ENCODE results near the gene ST3GAL2.

ST3GAL2 gene

DNA sequence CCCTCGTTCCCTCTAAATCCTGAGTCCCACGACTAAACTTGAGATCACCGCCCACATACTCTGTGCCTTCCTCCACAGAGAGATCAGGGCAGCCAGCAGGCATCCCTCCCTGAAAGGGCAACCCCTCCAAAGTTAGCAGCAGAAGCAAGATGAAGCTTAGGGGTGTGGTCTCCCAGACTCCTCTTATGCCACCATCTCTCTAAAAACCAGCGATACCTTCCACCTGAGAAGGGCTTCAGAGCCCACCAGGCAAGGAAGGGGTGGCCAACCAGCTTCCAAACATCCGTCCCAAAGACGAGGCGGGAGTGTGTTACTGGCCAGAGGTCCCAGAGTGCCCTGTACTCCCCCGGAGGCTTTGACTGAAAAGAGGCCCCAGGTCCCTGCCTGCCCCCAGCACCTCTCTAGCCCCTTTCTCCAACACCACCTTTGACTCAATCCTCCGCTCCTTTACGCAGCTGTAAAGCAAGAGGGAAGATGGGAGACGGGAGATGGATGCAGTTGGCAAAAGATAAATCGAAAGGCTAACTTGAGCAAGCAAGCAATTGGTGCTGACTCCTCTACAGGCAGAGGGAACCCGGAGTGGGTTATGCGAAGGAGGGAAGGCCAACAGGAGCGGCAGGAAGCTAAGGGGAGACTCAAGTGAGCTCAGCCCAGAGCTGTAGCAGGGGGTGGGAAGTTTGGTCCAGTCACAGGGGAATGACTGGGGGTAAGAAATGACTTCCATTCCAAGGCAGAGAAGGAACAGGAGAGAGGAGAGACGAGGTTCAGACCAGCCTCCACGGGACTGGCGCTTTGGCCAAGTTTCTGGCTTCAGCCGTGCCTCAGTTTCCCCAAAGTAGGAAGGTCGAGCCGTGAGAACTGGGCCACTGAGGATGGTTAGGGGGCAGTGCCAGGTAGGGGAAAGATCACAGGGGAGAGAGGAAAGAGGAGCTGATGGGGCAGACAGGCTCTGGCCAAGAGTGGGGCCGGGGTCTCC is 1.0 kb downstream of the ST3GAL2 start:
- peak; percentile 65 for DNase-seq (ENCODE audit: low spot score)

DNA sequence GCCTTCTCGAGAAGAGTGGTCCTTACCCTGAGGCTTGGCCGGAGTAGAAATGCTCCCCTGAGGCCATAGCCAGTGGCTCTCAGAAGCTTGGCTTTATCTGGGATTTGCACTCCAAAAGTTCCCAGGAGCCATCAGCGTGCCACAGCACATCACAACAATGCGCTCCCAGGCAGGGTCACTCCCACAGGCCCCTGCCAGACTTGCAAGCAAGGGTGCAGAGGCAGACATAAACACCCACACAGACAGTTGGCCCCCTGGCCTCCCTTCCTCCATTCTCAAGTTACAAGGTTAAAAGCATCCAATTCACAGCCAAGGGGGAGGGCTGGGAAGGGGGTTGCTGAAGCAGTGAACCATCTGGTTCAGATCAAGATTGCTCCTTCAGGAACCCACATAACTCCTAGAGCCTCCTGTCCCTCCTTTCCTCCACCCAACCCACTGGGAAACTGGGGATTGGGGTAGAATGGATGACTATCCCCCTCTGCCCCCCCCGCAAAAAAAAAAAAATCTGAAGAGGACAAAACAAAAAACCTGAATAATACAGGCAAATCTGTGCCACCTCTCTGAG is 1.8 kb downstream of the ST3GAL2 start:
- DNase-seq (ENCODE audit: low spot score): peak; percentile 71

DNA sequence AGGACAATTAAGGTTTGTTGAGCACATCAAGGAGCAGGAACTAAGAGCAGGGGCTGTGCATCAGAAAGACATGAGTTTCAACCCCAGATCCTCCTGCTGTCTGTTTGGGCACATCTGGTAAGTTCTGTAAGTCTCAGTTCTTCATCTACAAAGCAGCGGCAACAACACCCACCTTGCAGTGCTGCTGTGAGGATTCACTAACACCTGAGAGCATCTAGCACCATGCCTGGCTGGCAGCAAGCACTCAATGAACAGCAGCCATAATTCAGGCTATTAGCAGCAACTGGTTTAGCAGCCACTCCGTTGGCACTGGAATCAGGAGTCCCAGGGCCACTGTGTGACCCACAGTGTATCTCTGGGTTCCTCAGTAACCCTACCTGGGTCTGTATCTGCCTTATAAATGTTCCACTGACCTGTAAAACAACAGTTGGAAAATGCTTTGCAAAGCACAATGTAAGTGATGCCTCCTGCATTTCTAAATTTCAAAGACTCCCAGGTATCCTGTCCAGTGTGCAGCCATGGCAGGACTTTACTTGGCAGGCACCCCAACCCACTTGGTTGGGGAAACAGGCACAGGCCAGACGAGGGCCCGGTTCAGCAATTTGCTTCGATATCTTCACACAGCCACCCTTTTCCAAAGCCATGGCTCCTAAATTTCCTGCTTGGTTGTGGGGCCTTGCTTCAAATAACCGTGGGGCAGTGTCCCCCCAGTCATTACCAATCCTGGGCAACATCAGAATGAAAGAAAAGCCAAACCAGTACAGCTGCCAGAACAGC is 4.2 kb downstream of the ST3GAL2 start:
- DNase-seq (ENCODE audit: low spot score): no peak

DNA sequence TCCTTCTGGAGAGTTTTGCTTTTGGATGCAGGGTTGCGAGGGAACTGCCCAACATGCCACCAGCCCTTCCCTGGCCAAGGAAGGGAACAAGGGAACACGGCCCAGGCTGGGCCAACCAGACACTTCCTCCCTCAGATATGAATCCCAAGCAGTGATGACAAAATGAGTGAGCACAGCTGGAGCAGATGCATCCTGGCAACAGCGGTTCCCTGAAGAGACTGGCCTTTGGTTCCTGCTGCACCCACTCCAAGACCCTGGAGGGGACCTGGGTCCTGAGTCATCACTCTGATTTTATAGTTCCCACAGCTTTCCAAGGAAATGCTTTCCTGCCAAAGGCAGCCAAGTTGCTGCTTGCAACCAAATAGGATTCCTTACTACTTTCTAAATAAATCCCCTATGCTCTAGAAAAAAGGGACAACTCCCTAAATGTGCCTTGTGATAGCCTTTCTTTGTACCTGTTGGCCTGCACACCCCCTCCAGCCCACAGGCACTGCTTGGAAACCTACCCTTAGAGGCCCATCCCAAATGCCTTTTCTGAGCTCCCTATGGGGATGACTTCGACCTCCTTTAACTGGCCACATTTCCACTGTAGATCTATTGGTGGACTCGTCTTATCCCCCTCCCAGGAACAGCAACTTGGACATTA is 5.3 kb downstream of the ST3GAL2 start:
- DNase-seq (ENCODE audit: low spot score): peak; percentile 79

DNA sequence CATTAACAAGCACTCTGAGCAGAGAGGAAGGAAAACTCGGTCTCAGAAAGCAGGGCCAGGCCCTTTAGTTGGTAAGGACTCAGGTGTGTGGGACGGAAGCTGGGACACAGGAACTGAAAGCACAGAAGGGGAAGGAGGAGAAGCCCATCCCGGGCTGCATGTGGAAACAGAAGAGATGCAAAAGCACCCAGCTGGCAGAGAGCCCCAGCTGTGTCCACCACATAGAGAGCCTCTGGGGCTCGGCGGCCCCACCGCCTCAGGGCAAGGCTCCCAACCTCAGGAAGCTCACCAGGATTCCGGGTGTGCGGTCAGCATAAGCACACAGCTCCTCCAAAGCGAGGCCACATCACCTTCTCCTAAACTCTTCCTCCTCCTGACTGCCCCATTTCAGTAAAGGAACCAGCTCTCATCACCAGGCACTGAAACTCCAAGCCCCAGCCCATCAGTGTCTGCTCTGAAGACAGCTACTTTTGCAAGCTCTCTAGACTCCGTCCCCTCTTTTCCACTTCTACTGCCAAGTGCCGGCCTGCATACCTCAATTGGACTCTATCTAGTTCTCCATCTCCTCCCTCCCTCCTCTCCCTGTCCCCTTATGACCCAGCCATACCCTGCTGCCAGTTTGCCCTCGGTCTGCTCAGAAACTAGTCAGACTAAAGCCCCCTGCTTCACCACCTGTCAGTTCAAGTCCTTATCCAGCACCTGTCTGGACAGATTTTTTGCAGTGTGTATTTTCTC is 6.0 kb downstream of the ST3GAL2 start:
- no peak for DNase-seq (ENCODE audit: low spot score)

DNA sequence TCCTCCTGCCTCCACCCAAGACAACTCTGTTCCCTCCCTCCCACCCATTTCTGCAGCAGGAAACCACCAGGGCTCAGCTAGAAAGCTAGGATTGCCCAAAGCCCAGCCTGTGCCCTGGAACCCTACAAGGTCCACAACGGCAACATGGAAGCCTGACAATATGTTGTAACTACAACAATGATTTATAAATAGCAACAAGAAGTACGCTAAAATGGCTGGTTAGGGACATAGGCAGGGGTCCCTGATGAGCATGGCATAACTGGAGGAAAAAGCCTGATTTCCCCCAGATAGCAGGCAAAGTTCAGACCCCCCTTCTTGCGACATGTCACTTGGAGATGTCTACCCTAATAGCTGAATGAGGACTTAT is 6.6 kb downstream of the ST3GAL2 start:
- DNase-seq (ENCODE audit: low spot score): no peak

DNA sequence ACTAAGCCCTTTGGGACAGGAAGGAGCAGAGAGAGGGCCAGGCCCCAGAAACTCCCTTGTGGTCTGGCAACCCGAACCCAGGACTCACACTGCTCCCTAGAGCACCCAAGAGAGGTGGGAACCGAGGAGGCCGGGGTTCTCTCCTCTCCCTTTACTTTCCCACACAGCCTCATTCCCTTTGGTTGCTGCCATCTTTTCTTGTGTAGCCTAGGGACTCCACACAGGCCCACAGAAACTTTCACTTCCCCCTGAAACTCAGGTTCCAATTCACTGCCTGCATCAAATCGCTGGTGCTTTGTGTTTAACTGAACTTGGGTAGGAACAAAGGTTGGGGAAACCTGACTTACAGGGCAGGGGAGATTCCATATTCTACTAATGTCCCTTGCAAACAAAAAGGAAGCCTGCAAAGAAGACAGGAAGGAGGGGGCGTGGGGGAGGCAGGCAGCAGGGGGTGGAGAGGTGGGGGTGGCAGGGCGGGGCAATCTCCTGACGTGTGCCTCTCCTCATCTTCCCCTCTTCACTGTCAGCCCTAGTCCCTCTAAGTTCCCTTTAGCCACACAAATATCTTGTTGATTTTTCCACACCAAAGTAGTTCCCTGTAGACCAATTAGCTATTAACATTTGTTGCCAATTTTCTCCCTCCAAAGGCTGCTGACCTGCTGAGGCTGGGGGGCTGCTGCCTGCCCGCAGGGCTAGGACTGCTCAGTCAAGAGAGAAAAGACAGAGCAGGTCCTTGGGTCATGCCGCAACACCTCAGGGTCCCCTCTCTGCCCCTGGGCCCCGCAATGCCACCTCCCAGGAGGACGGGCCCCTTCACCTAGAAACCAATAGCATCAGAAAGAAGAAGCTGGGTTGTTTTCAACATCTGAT is 8.0 kb downstream of the ST3GAL2 start:
- no peak for DNase-seq (ENCODE audit: low spot score)

DNA sequence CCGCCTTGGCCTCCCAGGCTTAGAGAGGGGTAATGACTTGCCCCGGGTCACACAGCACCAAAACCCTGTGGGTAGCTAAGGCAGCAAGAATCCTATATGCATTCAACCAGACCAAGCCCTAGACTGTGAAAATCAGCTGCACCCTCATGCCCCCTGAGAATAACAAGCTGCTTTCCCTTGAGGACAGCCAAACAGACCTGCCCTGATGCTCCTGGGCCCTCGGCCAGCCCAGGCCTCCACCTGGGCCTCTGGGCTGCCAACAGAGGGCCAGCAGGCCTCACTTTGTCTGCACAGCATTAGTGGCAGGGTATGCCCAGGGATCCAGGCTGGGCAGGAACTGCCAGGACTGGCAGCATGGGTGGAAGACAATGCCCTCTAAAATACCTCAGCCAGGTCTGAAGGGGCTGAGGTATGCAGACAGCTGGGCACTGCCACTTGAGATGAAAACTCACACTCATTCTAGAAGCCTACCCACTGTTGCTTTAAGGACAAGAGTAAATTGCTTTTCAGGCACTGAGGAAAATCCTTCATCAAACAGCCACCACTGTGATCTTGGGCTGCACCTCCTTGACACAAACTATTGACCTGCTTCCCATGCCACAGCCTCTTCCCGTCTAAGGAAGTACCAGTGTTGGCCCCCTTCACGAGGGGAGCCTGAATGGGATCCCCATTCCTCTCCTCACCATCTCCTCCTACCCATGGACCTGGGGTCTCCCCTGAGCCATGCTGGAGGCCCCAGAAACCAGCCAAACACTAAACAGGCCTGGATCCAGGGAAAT is 8.8 kb downstream of the ST3GAL2 start:
- DNase-seq (ENCODE audit: low spot score): no peak

DNA sequence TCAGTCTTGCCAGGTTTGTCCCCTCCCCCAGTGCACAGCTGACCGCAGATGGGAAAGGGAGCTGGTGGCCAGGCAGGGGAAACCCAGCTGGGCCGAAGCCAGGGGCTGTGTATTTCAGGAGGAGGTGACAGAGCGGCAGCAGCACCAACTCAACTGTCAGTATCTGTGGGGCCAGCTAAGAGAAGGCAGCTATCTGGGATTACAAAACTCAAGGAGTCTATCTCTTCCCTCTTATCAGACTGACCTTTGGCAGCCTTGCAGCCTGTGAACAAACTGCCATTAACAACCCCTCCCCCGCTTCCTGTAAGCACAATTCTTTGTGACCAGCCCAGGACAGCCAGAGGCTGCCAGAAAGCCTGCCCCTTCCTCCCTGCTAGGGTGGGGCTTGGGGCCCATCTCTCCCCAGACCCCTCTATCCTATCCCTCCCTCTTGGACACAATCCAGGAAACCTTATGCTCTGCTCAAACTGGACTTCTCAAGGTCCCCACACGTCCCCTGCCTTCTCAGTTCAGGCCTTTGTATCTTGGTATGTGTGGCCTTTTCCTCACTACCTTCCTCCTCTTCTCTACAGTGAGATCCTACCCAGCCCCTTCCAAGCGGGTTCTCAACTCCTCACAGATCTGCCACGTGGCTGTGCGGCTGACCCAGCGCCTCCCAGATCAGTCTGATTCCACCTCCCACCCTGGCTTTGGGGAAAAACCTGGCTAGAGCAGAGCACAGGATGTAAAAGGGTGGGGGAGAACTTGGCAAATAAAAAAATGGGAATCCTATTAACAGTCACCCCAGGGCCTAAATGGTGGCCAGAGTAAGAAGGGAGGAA is 10.5 kb downstream of the ST3GAL2 start:
- DNase-seq (ENCODE audit: low spot score): peak; percentile 90

DNA sequence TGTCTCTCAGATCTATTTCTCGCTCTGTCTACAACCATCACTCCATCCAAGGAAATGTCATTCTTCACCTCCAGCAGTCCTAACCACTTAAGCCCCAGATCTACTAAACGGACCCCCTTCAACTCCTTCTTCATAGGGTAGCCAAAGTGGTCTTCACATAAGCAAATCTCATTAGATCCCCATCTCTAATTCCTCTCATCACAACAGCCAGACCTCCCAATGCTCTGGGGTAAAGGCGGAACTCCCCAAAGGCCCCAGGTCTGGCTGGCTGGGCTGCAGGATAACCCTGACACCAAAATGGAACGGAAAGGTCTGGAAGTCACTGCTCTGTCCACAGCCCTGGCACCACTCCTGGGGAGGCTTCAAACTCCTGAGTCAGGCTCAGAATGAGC is 11.1 kb downstream of the ST3GAL2 start:
- DNase-seq (ENCODE audit: low spot score): no peak

DNA sequence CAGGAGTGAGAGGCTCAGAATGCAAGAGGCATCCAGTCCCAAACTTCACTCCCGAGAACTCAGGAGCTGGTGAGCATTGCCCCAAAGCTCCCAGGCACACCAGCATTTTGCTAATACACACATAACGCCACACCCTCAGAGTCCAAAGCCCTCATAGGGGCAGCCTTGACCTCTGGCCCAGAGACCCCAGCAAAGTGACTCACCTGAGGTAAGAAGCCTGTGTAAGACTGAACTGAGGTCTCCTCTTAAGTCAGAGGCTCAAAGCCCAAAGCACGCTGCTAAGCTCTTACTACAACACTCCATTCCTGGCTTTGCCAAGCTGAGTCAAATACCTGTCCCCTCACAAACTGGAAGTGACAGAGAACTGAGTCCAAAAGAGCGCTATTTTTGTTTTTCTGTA is 16.4 kb downstream of the ST3GAL2 start:
- no peak for DNase-seq (ENCODE audit: low spot score)

DNA sequence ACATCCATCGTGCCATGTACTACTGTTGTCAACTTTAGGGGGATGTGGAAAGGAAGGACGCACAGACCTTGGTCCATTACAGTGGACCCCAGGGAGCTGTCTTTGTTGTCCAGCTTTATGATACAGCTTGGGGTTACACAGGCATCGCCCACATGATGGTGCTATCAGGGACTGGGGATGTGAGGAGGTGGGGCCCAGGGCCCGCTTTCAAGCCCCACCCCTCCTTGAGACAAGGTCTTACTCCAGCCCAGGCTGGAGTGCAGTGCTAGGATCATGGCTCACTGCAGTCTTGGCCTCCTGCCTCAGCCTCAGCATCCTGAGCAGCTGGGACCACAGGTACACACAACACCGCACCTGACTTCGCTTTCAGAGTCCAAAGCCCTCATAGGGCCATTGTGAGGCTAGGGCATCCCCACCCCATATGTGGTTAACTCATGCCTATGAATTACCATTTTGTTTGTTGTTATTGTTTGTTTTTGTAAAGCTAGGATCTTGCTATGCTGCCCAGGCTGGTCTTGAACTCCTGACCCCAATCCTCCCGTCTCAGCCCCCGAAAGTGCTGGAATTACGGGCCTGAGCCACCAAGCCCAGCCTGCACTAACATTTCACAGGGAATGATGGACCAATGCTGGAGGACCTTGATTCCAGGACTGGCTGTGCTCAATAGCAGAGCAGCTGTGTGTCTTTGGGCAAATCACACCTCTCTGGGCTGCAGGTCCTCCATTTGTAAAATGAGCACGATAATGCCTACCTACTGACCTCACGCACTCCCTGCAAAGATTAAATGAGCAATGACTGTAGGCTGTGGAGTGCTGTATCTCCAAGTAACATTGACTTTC is 17.2 kb downstream of the ST3GAL2 start:
- no peak for DNase-seq (ENCODE audit: low spot score)

DNA sequence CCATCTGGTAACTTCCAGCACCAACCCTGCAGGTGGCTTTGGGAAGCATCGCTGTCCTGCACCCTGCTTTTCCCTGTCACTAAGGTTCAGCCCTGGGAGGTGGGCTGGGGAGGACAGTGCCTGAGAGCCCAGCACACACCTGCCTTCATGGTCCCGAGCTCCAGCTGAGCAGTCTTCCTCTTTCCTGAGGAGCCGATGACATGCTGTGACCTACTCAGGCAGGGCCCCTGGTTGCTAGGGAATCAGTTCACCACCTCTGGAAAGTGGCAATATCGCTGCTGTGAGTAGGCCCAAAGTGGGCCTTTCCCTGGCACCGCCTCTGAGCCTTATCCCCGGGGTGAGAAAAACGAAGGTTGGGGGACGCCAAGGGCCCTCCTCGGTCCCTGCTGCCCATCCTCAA is 17.9 kb downstream of the ST3GAL2 start:
- no peak for DNase-seq (ENCODE audit: low spot score)

DNA sequence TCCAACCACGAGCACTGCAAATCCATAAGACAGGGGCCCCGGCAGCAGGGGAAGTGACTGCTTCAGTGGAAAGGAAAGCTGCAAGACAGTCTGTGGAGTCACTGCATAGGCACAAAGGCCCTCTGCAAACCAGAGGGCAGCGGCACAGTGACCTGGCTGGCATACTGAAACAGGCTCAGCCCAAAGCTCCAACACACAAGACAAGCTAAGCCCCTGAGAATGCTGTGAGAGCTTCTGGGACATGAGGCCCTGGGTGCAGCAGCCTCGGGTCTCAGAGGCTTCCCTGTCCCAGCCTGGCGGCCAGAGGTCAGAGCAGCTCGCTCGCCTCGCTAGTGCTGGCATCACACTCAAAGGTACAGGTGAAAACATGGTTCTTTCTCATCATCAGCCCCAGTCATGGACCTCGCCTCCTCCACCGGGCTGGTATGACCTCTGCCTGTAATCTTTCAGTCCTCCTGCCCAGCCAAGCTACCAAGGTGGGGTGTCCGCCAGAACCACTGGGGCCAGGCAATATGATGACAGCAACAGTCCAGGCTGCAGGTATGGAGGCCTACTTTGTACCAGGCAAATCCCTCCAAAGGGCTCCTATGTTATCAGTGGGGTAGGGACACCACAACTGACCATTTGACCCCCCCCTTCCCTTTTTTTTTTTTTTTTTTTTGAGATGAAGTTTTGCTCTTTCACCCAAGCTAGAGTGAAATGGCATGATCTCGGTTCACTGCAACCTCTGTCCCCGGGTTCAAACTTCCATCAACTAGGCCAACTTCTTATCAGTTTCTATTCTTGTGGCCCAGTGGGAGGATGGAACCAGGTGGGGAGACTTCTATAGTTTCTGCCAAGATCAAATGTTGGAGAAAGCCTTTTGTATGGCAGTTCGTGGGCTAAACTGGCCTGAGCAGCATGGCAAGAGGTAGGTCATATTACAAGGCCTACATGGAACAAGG is 19.2 kb downstream of the ST3GAL2 start:
- no peak for DNase-seq (ENCODE audit: low spot score)

DNA sequence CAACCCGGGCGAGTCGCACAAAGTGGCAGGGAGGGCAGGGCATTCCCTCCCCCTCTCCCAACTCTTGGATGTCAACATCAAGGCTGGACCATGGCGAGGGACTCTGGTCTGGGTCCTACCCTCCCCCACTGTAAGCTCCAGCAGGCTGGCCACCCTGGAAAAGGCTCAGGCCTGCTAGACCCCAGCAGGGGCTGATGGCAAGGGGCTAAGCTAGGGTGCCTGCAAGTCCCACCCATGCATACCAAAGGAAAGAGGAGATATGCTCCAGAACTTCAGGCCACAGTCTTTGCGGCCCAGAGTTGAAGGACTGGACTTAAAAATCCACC is 19.9 kb downstream of the ST3GAL2 start:
- DNase-seq (ENCODE audit: low spot score): no peak

DNA sequence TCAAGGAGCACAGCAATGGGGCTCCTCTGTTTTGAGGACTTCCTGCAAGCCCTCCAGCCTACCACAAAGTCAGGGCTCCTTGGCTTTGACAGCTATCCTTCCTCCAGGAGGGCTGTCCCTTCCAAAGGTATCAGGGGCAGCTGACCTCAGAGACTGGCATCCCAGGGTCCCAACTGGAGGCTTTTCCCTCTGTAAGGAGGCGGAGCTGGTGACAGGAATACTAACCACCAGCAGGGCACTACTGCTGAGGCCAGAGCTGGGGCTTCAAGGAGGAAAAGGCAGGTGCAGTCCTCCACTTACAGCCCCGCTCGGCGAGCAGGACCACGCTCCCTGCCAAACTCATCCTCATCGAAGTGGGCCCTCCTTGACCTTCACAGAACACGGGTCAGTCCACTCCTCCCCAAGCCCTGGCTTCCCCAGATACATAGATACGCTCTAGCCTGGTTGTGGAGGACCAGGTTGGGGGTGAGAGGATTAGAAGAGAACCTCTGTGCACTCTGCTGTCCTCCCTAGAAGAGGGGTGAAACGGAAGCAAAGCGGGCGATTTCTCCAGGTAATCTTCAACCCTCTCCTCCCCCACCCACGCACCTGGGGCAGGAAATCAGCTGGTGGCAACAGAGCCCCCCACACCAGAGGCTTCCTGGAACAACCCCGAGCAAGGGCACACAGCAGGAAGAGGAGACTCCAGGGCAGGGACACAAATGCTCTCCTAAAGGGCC is 20.5 kb downstream of the ST3GAL2 start:
- no peak for DNase-seq (ENCODE audit: low spot score)

Data from GM03348 (cell line).